SU-DHL-6 (cell line): ENCODE measurements around the gene ERMAP.

Source experiments
- H2AFZ ChIP-seq: fragments of 200-600 bp; sonication (generic); 2 replicates; pipeline ENCODE4 v1.6.1; 2014; ENCODE audit warnings: low read depth, mild to moderate bottlenecking, moderate library complexity, mixed read lengths, antibody characterized with exemption, low read length; ENCODE audit not compliant: severe bottlenecking
- H3F3A ChIP-seq: fragments of 200-600 bp; shearing (Covaris generic); 2 replicates; pipeline ENCODE4 v1.6.0; 2016; ENCODE audit warnings: antibody characterized with exemption, mild to moderate bottlenecking; ENCODE audit not compliant: insufficient read depth
- H3K27ac ChIP-seq: fragments of 200-600 bp; sonication (generic); 2 replicates; pipeline ENCODE4 v1.5.1; 2016; ENCODE audit warnings: low read depth, mild to moderate bottlenecking, low read length, moderate library complexity, mixed read lengths
- H3K27me3 ChIP-seq: fragments of 200-600 bp; sonication (generic), shearing (Covaris generic); 2 replicates; pipeline ENCODE4 v1.6.0; 2014; ENCODE audit warnings: mild to moderate bottlenecking, low read length
- H3K36me3 ChIP-seq: fragments of 200-600 bp; sonication (generic); 2 replicates; pipeline ENCODE4 v1.6.1; 2014; ENCODE audit warnings: mild to moderate bottlenecking, low read length, mixed read lengths
- H3K4me2 ChIP-seq: fragments of 300-600, 200-600 bp; shearing (Covaris generic), sonication (generic); 2 replicates; pipeline ENCODE4 v1.6.0; 2014; ENCODE audit warnings: low read length, low read depth, mild to moderate bottlenecking; ENCODE audit not compliant: poor library complexity, severe bottlenecking
- H3K4me3 ChIP-seq: fragments of 200-600 bp; sonication (generic); 2 replicates; pipeline ENCODE4 v1.5.1; 2014; ENCODE audit warnings: antibody characterized with exemption, low read length, mild to moderate bottlenecking, mixed read lengths; ENCODE audit not compliant: insufficient read depth, poor library complexity, severe bottlenecking
- H3K79me2 ChIP-seq: fragments of 200-600 bp; sonication (generic); 2 replicates; pipeline ENCODE4 v1.6.1; 2014; ENCODE audit warnings: mild to moderate bottlenecking, low read length, moderate library complexity; ENCODE audit not compliant: insufficient read depth
- H3K9ac ChIP-seq: fragments of 200-600 bp; sonication (generic); 2 replicates; pipeline ENCODE4 v1.7.0; 2014; ENCODE audit warnings: mild to moderate bottlenecking, low read length
- H3K9me2 ChIP-seq: fragments of 200-600 bp; sonication (generic); replicated peaks from 2 replicates; pipeline ENCODE4 v1.6.1; 2014; ENCODE audit warnings: low read length; ENCODE audit not compliant: insufficient read depth
- H3K9me3 ChIP-seq: fragments of 200-600 bp; sonication (generic); 2 replicates; pipeline ENCODE4 v1.6.1; 2014; ENCODE audit warnings: low read length, mixed read lengths; ENCODE audit not compliant: insufficient read depth
- H4K20me1 ChIP-seq: fragments of 200-600 bp; sonication (generic); 2 replicates; pipeline ENCODE4 v1.6.1; 2014; ENCODE audit warnings: low read depth, mild to moderate bottlenecking, antibody characterized with exemption, low read length, moderate library complexity, mixed read lengths
- EZH2phosphoT487 ChIP-seq: fragments of 200-600 bp; sonication (generic), shearing (Covaris generic); conservative IDR thresholded peaks from 2 replicates; pipeline ENCODE4 v1.6.1; 2018; ENCODE audit warnings: mild to moderate bottlenecking, antibody characterized with exemption, low read length, moderate library complexity, mixed read lengths
- TF ChIP-seq, protein P1 (sequence below): fragments of 200-600 bp; sonication (generic); IDR thresholded peaks from one replicate; pipeline ENCODE4 v1.5.1; 2017; ENCODE audit warnings: antibody characterized with exemption, mild to moderate bottlenecking, low read length, moderate library complexity; ENCODE audit not compliant: insufficient read depth, poor library complexity, severe bottlenecking

Gene ERMAP

DNA sequence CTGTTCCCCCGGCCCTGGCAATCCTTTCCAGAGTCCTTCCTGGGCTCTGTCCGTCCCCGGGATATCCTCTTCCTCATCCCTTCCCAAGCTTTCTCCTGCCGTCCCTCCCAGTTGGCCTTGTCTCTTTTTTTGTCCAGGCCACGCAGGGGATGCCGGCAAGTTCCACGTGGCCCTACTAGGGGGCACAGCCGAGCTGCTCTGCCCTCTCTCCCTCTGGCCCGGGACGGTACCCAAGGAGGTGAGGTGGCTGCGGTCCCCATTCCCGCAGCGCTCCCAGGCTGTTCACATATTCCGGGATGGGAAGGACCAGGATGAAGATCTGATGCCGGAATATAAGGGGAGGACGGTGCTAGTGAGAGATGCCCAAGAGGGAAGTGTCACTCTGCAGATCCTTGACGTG lies 13.7 kb downstream of the ERMAP start:
- Histone ChIP-seq H3K9me3 (no peaks in the 10 kb centered on the region), H4K20me1 (no peaks in the 10 kb centered on the region), H3K79me2 (no peaks in the 10 kb centered on the region), H3K4me2 (no peak overlapping the region), H3K9me2 (no peaks in the 10 kb centered on the region), H3K27me3 (no peaks in the 10 kb centered on the region), H2AFZ (no peak overlapping the region), H3K4me3 (no peak overlapping the region), H3K27ac (no peak overlapping the region), H3K9ac (no peak overlapping the region), H3K36me3 (no peaks in the 10 kb centered on the region), H3F3A (no peaks in the 10 kb centered on the region)
- TF ChIP-seq EZH2phosphoT487: no peak
- TF ChIP-seq, protein P1, sequence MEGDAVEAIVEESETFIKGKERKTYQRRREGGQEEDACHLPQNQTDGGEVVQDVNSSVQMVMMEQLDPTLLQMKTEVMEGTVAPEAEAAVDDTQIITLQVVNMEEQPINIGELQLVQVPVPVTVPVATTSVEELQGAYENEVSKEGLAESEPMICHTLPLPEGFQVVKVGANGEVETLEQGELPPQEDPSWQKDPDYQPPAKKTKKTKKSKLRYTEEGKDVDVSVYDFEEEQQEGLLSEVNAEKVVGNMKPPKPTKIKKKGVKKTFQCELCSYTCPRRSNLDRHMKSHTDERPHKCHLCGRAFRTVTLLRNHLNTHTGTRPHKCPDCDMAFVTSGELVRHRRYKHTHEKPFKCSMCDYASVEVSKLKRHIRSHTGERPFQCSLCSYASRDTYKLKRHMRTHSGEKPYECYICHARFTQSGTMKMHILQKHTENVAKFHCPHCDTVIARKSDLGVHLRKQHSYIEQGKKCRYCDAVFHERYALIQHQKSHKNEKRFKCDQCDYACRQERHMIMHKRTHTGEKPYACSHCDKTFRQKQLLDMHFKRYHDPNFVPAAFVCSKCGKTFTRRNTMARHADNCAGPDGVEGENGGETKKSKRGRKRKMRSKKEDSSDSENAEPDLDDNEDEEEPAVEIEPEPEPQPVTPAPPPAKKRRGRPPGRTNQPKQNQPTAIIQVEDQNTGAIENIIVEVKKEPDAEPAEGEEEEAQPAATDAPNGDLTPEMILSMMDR: no peak

DNA sequence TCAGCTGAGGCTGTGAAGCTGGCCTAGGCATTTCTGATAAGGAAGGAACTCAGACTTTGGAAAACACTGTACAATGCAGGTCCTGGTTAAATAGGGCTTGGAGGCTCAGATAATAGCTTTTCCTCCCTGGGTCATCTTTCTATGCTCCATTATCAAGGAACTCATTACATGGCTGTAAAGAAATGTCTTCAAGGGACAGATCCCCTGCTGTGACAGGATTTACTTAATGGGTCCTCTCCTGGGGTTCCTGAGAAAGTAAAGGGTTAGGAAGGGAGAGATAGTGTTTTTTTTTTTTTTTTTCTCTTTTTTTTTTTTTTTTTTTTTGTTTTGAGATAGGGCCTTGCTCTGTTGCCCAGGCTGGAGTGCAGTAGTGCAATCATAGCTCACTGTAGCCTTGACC lies 14.4 kb downstream of the ERMAP start:
- H3K9me3 ChIP-seq: no peaks in the 10 kb centered on the region
- H3K9ac ChIP-seq: no peak overlapping the region
- no peaks in the 10 kb centered on the region for H3K27me3 ChIP-seq
- H4K20me1 ChIP-seq: no peaks in the 10 kb centered on the region
- TF ChIP-seq, protein P1: no peak
- no peak for TF ChIP-seq EZH2phosphoT487
- no peaks in the 10 kb centered on the region for H3K36me3 ChIP-seq
- H3K4me3 ChIP-seq: no peak overlapping the region
- H3K79me2 ChIP-seq: no peaks in the 10 kb centered on the region
- no peaks in the 10 kb centered on the region for H3F3A ChIP-seq
- H3K4me2 ChIP-seq: no peak overlapping the region
- H3K9me2 ChIP-seq: no peaks in the 10 kb centered on the region
- no peak overlapping the region for H2AFZ ChIP-seq
- H3K27ac ChIP-seq: no peak overlapping the region

DNA sequence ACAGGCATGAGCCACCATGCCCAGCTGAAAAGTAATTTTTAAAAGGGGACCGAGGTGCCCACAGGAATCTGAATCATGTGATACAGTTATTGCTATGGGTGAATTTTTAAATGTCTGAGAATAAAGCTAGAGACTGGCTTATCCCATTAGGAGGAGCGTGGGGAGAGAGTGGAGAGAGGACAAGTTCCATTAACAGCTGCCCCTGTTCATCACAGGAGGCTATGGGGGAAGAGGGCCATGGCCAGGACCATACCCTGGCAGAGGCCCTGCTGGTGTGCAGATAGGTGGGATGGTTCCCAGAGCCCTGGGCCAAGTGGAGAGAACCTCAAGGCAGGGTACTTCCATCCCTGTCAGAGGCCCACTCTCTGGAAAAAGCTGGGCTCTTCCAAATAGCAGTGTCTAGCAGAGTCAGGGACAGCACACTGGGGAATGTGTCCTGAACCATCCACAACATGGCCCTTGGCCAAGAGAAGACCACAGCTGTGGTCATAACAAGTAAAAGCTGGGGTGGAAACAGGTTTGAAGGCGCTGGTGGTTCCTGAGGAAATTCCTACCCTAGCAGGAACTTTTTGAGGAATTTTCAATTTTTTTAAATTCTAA lies 15.8 kb downstream of the ERMAP start:
- TF ChIP-seq EZH2phosphoT487: no peak
- TF ChIP-seq, protein P1: no peak
- H3K27ac ChIP-seq: no peak overlapping the region
- H3F3A ChIP-seq: no peaks in the 10 kb centered on the region
- no peaks in the 10 kb centered on the region for H4K20me1 ChIP-seq
- H2AFZ ChIP-seq: no peak overlapping the region
- no peak overlapping the region for H3K9ac ChIP-seq
- no peaks in the 10 kb centered on the region for H3K36me3 ChIP-seq
- H3K4me3 ChIP-seq: no peak overlapping the region
- no peaks in the 10 kb centered on the region for H3K79me2 ChIP-seq
- H3K4me2 ChIP-seq: no peak overlapping the region
- no peaks in the 10 kb centered on the region for H3K9me3 ChIP-seq
- H3K9me2 ChIP-seq: no peaks in the 10 kb centered on the region
- H3K27me3 ChIP-seq: no peaks in the 10 kb centered on the region
